Jurkat, Clone E6-1 (cell line): ENCODE data around the gene SEC14L6.
"Not testable (repeated sequence)": the region's sequence is repeated elsewhere in the genome, so short reads cannot be mapped to it uniquely, and the experiment has no call there.

Source experiments
- DNase-seq: peaks from one replicate; pipeline ENCODE4 v3.0.0-alpha.2; 2011; ENCODE audit warnings: low read depth, low spot score
- H3K4me3 ChIP-seq: 2 replicates; pipeline ENCODE4 v1.5.1; 2011; ENCODE audit warnings: mild to moderate bottlenecking, low read length, control low read depth, moderate library complexity

The SEC14L6 gene

GRCh38 chr22:30568137-30568805 lies 21.7 kb upstream of the SEC14L6 start:
- DNase-seq: no peak
- no peak overlapping the region for H3K4me3 ChIP-seq

DNA sequence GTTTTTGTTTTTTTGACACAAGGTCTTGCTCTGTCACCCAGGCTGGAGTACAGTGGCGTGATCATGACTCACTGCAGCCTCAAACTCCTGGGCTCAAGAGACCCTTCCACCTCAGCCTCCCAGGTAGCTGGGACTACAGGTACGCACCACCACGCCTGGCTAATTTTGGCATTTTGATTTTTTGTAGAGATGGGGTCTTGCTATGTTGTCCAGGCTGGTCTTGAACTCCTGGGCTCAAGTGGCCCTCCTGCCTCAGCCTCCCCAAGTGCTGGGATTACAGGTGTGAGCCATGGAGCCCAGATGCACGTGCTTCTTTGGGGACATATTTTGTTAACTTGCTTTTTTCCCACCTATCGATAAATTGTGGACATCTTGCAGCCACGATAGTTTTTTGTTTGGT lies 20.7 kb upstream of the SEC14L6 start:
- not testable (repeated sequence) for H3K4me3 ChIP-seq, DNase-seq

- no peak overlapping the region for H3K4me3 ChIP-seq
- DNase-seq: no peak
These were observed 19.6 kb upstream of the SEC14L6 start for GRCh38 chr22:30566125-30566524.

GRCh38 chr22:30565341-30565740 lies 18.8 kb upstream of the SEC14L6 start:
- DNase-seq: no peak
- H3K4me3 ChIP-seq: no peak overlapping the region

DNA sequence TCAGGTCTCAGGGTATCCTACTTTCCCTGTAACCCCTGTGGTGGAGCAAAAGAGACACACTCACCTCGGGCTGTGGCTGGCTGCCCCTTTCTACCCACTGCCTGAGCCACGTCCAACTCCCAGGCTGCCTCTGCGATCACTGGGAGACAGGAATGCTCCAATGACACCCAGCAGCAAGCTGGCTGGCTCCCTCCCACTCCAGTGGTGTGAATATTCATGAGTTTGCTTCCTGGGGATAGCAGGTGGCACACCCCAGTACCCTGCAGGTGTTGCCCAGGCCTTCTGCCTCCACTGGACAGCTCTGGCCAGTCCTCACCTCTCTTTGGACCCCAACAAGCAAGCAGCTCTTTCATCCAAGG lies 18.2 kb upstream of the SEC14L6 start:
- no peak overlapping the region for H3K4me3 ChIP-seq
- DNase-seq: no peak

GRCh38 chr22:30564045-30564760 lies 17.7 kb upstream of the SEC14L6 start:
- no peak for DNase-seq
- no peak overlapping the region for H3K4me3 ChIP-seq

GRCh38 chr22:30562366-30562765 lies 15.8 kb upstream of the SEC14L6 start:
- no peak for DNase-seq
- no peak overlapping the region for H3K4me3 ChIP-seq

DNA sequence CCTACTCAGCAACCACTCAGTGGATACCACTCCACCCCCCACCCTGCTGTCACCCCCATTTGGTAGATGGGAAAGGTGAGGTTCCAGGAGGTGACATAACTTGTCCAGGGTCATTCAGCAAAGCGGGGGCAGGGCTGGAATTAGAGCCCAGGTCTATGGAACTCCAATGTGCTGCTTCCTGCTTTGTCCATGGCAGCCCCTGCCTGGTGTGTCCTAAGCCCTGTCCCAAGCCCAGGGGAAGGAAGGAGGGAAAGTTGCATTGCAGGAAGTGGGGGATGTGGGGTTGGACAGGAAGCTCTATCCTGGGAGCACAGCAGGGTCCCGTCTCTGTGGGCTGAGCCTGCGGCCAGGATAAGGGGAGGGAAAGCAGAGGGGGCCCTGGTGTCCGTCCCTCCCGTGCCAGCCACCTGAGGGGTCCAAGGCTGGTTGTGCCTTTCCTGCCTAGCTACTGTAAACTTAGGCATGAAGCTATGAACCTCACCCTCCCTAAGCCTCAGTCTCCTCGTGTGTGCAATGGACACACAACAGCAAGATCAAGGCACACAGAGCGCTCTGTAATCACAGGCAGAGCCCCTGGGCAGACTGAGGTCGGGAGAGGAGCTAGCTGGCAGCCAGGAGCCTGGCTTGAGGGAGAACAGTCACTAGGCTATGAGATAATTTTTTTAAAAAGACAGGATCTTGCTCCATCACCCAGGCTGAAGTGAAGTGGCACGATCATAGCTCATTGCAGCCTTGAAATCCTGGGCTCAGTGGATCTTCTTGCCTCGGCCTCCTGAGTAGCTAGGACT lies 15.1 kb upstream of the SEC14L6 start:
- DNase-seq: no peak
- no peak overlapping the region for H3K4me3 ChIP-seq

DNA sequence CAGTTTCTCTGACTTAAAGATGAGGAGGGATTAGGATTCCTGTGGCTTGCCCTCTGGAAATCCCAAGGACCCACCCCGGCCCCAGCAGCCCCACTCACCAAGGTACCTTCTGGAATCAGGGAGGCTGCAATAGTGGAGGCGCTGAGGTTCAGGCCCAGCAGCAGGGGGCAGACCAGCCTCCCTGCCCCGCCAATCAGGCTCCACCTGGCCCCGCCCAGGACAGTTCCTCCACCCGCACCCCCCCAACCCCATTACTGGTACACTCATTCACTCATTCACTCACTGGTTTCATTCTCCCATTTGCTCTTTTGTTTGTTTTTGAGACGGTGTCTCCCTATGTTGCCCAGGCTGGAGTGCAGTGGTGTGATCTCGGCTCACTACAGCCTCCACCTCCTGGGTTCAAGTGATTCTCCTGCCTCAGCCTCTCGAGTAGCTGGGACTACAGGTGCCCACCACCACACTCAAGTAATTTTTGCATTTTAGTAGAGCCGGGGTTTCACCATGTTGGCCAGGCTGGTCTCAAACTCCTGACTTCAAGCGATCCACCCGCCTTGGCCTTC lies 14.2 kb upstream of the SEC14L6 start:
- not testable (repeated sequence) for H3K4me3 ChIP-seq, DNase-seq

DNA sequence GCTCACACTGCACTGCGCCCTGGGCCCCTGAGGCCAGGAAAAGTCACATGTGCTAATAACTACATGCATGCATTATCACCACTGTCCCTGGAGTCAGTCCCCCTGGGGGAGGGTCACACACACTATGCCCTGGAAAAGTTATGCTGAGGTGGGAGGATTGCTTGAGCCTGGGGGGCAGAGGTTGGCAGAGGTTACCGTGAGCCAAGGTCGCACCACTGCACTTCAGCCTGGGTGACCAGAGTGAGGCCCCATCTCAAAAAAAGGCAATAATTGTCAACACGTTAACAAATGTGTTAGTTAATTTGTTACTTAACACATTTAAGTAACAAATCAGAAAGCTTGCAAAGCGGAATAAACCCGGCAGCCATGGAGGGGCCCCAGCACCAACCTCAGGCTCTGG lies 13.3 kb upstream of the SEC14L6 start:
- DNase-seq: no peak
- no peak overlapping the region for H3K4me3 ChIP-seq

DNA sequence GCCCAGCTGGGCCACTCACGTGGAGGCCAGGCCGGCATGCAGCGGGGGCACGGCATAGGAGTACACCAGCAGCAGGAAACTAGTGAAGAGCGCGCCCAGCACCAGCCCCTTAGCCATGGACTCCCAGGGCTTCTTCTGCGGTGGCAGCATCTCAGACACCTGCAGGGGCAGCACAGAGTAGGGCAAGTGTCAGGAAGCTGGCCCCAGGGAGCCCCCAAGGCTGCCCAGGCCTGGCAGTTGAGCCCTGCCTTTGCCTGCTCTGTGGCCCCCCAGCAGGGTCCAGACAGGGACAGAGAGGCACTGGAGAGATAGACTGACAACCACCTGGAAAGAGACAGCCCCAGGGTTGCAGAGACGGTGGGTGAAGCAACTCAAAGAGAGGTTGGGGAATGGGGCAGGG lies 10.7 kb upstream of the SEC14L6 start:
- no peak overlapping the region for H3K4me3 ChIP-seq
- no peak for DNase-seq

- H3K4me3 ChIP-seq: no peak overlapping the region
- no peak for DNase-seq
These were observed 9.8 kb upstream of the SEC14L6 start for GRCh38 chr22:30556388-30556787.

GRCh38 chr22:30555282-30556210 lies 9.0 kb upstream of the SEC14L6 start:
- no peak for DNase-seq
- H3K4me3 ChIP-seq: no peak overlapping the region

DNA sequence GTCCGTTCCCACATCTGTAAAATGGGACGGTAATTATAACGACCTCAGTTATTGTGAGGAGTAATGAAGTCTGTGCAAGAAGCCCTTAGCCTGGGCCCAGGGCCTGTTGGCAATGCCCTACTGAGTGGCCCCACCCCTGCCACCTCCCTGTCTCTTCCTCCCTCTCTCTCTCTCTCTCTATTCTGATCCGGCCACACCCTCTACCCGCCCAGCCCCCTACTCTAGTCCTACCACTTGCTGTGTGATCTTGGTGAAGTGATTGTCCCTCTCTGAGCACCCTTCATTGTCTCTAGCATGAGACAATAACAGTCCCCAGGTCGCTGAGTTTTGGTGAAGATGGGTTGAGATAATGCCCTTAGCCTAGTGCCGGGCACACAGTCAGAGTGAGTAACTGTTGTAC lies 7.4 kb upstream of the SEC14L6 start:
- DNase-seq: no peak
- H3K4me3 ChIP-seq: no peak overlapping the region

DNA sequence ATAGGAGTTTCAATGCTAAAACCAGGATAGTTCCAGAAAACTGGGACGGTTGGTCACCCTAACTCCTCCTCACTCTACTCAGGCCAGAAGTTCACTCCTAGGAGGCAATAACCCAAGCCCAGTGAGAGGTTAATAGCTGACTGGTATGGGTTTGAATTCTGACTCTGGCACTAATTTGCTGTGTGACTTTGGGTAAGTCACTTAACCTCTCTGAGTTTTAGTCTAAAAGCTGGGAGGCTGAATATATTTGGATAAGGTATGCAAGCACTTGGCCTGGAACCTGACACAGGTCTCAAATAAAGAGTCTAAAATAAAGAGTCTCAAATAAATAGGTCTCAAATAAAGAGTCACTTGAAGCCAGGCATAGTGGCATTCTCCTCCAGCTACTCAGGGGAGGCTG lies 6.2 kb upstream of the SEC14L6 start:
- H3K4me3 ChIP-seq: no peak overlapping the region
- DNase-seq: no peak

- not testable (repeated sequence) for H3K4me3 ChIP-seq, DNase-seq
These were observed 5.3 kb upstream of the SEC14L6 start for GRCh38 chr22:30551813-30552212.

DNA sequence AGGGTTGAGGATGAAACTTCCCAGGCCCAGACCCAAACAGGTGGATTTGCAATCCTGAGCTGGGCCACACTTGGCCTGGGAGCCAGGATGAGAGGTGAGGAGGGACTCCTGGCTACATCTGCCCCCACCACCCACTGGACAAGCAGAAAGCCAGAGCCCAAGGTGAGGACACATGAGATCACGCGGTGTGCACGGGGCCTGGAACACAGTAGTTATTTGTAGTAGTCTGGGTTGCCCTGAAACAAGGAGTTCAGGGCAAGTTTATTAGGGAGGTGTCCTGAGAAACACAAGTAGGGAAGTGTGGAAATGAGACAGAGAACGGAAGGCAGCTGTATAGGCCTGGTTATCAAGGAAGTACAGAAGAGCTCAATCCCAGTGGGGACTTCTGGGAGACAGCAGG lies 647 bp upstream of the SEC14L6 start:
- H3K4me3 ChIP-seq: no peak overlapping the region
- DNase-seq: no peak

DNA sequence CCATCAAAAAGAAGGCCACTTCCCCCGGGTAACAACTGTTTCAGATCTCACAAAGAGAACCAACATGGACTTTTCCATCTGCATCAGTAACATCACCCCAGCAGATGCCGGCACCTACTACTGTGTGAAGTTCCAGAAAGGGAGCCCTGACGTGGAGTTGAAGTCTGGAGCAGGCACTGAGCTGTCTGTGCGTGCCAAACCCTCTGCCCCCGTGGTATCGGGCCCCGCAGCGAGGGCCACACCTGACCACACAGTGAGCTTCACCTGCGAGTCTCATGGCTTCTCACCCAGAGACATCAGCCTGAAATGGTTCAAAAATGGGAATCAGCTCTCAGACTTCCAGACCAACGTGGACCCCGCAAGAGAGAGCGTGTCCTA lies 3.7 kb downstream of the SEC14L6 start:
- no peak for DNase-seq
- H3K4me3 ChIP-seq: no peak overlapping the region
